ENCODE results near the gene PCDHGB3. TPM values are rescaled to one million over a fixed set of nuclear protein-coding genes. Genes with fewer than 3 reads are reported as not detected.
A peak's percentile ranks its signal among the peaks of the same experiment; 100 is the strongest.
"Not testable (repeated sequence)": the region's sequence is repeated elsewhere in the genome, so short reads cannot be mapped to it uniquely, and the experiment has no call there.

The PCDHGB3 gene
- total and polyA plus RNA-seq, 2 donors (not counting 1 experiment from before 2014, with no cell fraction given), result 2.9 to 5.8 TPM

GRCh38 chr5:141397756-141398551, 27.9 kb downstream of the PCDHGB3 start, which contains the start of gene PCDHGB5:
PCDHGB5 (plus strand) TSS chr5:141397947; CDS start chr5:141398128, 181 bp downstream.
- peak within 1 kb of the TSS; percentile 50 for H3K27ac ChIP-seq (ENCODE audit: insufficient read depth, low read length)

DNA sequence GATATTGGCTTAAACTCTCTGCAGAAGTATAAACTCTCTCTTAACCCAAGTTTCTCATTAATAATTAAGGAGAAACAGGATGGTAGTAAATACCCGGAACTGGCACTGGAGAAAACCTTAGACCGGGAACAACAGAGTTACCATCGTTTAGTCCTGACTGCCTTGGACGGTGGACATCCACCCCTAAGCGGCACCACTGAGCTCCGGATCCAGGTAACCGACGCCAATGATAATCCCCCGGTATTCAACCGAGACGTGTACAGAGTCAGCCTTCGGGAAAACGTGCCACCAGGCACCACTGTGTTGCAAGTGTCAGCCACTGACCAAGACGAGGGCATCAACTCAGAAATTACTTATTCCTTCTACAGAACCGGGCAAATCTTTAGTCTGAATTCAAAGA, 28.6 kb downstream of the PCDHGB3 start:
- H3K4me1 ChIP-seq (ENCODE audit: control insufficient read depth, extremely low read depth, insufficient read depth, low read length), result no peaks in the 10 kb centered on the region
- no peaks in the 10 kb centered on the region for H3K79me2 ChIP-seq (ENCODE audit: control insufficient read depth, insufficient read depth, low read length)
- no peak overlapping the region for H3K27ac ChIP-seq (ENCODE audit: insufficient read depth, low read length)
- no peak overlapping the region for H3K9ac ChIP-seq (ENCODE audit: insufficient read depth, low read length)
- H3K9me3 ChIP-seq (ENCODE audit: control insufficient read depth, insufficient read depth, low read depth, low read length), result peaks cover 5% of the 10 kb centered on the region
- H3K4me3 ChIP-seq (replicated peaks in 1 of 4; ENCODE audit: control extremely low read depth in 1 of 4, insufficient read depth in 1 of 4, low read depth in 3 of 4, low read length in 4 of 4), result peak overlapping the region in 2 of 4 experiments; percentile 8 to 30
- H4K20me1 ChIP-seq (ENCODE audit: control insufficient read depth, extremely low read depth, insufficient read depth, low read length), result no peaks in the 10 kb centered on the region
- H3K4me2 ChIP-seq (ENCODE audit: extremely low read depth, insufficient read depth, low read length), result peak overlapping the region; percentile 23
- no peaks in the 10 kb centered on the region for H3K36me3 ChIP-seq (ENCODE audit: control insufficient read depth, insufficient read depth, low read length)
- no peaks in the 10 kb centered on the region for H3K27me3 ChIP-seq (ENCODE audit: control insufficient read depth, insufficient read depth, low read length)
- H2AFZ ChIP-seq (ENCODE audit: low read length), result no peak overlapping the region
- DNase-seq (ENCODE audit: low read depth in 2 of 2), result no peak
- TF ChIP-seq EZH2 (IDR thresholded peaks at IDR 0.05; ENCODE audit: low read length, missing control alignments) (no peak), CTCF (conservative IDR thresholded peaks at IDR 0.05 in 1 of 2, IDR thresholded peaks at IDR 0.05 in 1 of 2; ENCODE audit: low read depth in 1 of 2, low read length in 2 of 2) (no peak)

More at GRCh38 chr5:141397756-141398551, 27.9 kb downstream of the PCDHGB3 start, which contains the start of gene PCDHGB5:
- Histone ChIP-seq H3K4me3 (replicated peaks in 1 of 4; ENCODE audit: control extremely low read depth in 1 of 4, insufficient read depth in 1 of 4, low read depth in 3 of 4, low read length in 4 of 4) (peak within 1 kb of the TSS; percentile 22 to 56 (median 39)), H3K4me2 (ENCODE audit: extremely low read depth, insufficient read depth, low read length) (peak within 1 kb of the TSS; percentile 23)
- not testable (repeated sequence) for H3K79me2 ChIP-seq (ENCODE audit: control insufficient read depth, insufficient read depth, low read length); H3K4me1 ChIP-seq (ENCODE audit: control insufficient read depth, extremely low read depth, insufficient read depth, low read length); H4K20me1 ChIP-seq (ENCODE audit: control insufficient read depth, extremely low read depth, insufficient read depth, low read length); H3K9me3 ChIP-seq (ENCODE audit: control insufficient read depth, insufficient read depth, low read depth, low read length); H3K9ac ChIP-seq (ENCODE audit: insufficient read depth, low read length); H2AFZ ChIP-seq (ENCODE audit: low read length); H3K27me3 ChIP-seq (ENCODE audit: control insufficient read depth, insufficient read depth, low read length); H3K36me3 ChIP-seq (ENCODE audit: control insufficient read depth, insufficient read depth, low read length)
- peak; percentile 54 to 60 for TF ChIP-seq CTCF (conservative IDR thresholded peaks at IDR 0.05 in 1 of 2, IDR thresholded peaks at IDR 0.05 in 1 of 2; ENCODE audit: low read depth in 1 of 2, low read length in 2 of 2)
- peak; percentile 50 to 65 for DNase-seq (ENCODE audit: low read depth in 2 of 2)

DNA sequence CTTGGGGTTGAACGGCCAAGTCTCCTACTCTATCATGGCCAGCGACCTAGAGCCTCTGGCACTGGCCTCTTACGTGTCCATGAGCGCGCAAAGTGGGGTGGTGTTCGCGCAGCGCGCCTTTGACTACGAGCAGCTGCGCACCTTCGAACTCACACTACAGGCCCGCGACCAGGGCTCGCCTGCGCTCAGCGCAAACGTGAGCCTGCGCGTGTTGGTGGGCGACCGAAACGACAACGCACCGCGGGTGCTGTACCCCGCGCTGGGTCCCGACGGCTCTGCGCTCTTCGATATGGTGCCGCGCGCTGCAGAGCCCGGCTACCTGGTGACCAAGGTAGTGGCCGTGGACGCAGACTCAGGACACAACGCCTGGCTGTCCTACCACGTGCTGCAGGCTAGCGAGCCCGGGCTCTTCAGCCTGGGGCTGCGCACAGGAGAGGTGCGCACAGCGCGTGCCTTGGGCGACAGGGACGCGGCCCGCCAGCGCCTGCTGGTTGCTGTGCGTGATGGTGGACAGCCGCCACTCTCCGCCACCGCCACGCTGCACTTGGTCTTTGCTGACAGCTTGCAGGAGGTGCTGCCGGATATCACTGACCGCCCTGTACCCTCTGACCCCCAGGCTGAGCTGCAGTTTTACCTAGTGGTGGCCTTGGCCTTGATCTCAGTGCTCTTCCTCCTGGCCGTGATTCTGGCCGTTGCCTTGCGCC, 29.7 kb downstream of the PCDHGB3 start:
- no peaks in the 10 kb centered on the region for H3K79me2 ChIP-seq (ENCODE audit: control insufficient read depth, insufficient read depth, low read length)
- DNase-seq (ENCODE audit: low read depth in 2 of 2), result no peak
- H3K27me3 ChIP-seq (ENCODE audit: control insufficient read depth, insufficient read depth, low read length), result no peaks in the 10 kb centered on the region
- no peak overlapping the region for H2AFZ ChIP-seq (ENCODE audit: low read length)
- H3K9me3 ChIP-seq (ENCODE audit: control insufficient read depth, insufficient read depth, low read depth, low read length), result peaks cover 4% of the 10 kb centered on the region
- H3K9ac ChIP-seq (ENCODE audit: insufficient read depth, low read length), result no peak overlapping the region
- no peaks in the 10 kb centered on the region for H4K20me1 ChIP-seq (ENCODE audit: control insufficient read depth, extremely low read depth, insufficient read depth, low read length)
- no peak overlapping the region for H3K27ac ChIP-seq (ENCODE audit: insufficient read depth, low read length)
- H3K4me1 ChIP-seq (ENCODE audit: control insufficient read depth, extremely low read depth, insufficient read depth, low read length), result no peaks in the 10 kb centered on the region
- H3K4me3 ChIP-seq (replicated peaks in 1 of 4; ENCODE audit: control extremely low read depth in 1 of 4, insufficient read depth in 1 of 4, low read depth in 3 of 4, low read length in 4 of 4), result peak overlapping the region in 1 of 4 experiments; percentile 27
- TF ChIP-seq CTCF (conservative IDR thresholded peaks at IDR 0.05 in 1 of 2, IDR thresholded peaks at IDR 0.05 in 1 of 2; ENCODE audit: low read depth in 1 of 2, low read length in 2 of 2) (no peak), EZH2 (IDR thresholded peaks at IDR 0.05; ENCODE audit: low read length, missing control alignments) (no peak)
- no peak overlapping the region for H3K4me2 ChIP-seq (ENCODE audit: extremely low read depth, insufficient read depth, low read length)
- H3K36me3 ChIP-seq (ENCODE audit: control insufficient read depth, insufficient read depth, low read length), result no peaks in the 10 kb centered on the region

Data from fibroblast of lung (primary cell).